Gastroesophageal sphincter (tissue), 4 donors: ENCODE results near the gene ATF6. TPM values are rescaled to one million over a fixed set of nuclear protein-coding genes. Genes with fewer than 3 reads are reported as not detected.
A peak's percentile ranks its signal among the peaks of the same experiment; 100 is the strongest.
"Not testable (repeated sequence)": the region's sequence is repeated elsewhere in the genome, so short reads cannot be mapped to it uniquely, and the experiment has no call there.

Experiments used
- ATAC-seq: fragments of 150-250 bp; one replicate; pipeline ENCODE4 v1.9.1; 2016; ENCODE audit warnings: mild to moderate bottlenecking, moderate library complexity
- H3K27ac ChIP-seq, 4 donors: fragments of 200-600 bp; sonication (generic) in 3 of 4; 1 replicate in 3 of 4; 2 replicates in 1 of 4; pipeline ENCODE4 v1.5.1; 2016 to 2019
- H3K27me3 ChIP-seq: fragments of 200-600 bp; sonication (generic); one replicate; pipeline ENCODE4 v1.5.1; 2019
- H3K36me3 ChIP-seq, 2 donors: fragments of 200-600 bp; sonication (generic); one replicate each; pipeline ENCODE4 v1.5.1; 2019; ENCODE audit warnings: control low read depth in 1 of 2
- H3K4me1 ChIP-seq, 3 donors: fragments of 200-600 bp; sonication (generic); 1 replicate in 2 of 3; 2 replicates in 1 of 3; pipeline ENCODE4 v1.5.1; 2016 to 2019; ENCODE audit warnings: control low read depth in 2 of 3
- H3K4me3 ChIP-seq, 2 donors: fragments of 200-600 bp; sonication (generic); one replicate each; pipeline ENCODE4 v1.5.1; 2019; ENCODE audit warnings: mild to moderate bottlenecking in 1 of 2, moderate library complexity in 1 of 2
- H3K9me3 ChIP-seq, 3 donors: fragments of 200-600 bp; sonication (generic); one replicate each; pipeline ENCODE4 v1.5.1; 2017 to 2019; ENCODE audit warnings: control low read depth in 2 of 3
- EP300 ChIP-seq: sonication (generic); formaldehyde crosslinking; IDR thresholded peaks from one replicate; pipeline ENCODE4 v1.6.1; 2017; ENCODE audit warnings: antibody characterized with exemption, mild to moderate bottlenecking
- POLR2A ChIP-seq, 2 donors: fragments of 450-650 bp; IDR thresholded peaks; one replicate each; pipeline ENCODE4 v1.6.1; 2017; ENCODE audit warnings: antibody characterized with exemption in 2 of 2, mild to moderate bottlenecking in 2 of 2, moderate library complexity in 1 of 2
- POLR2AphosphoS5 ChIP-seq: sonication (generic); formaldehyde crosslinking; IDR thresholded peaks from one replicate; pipeline ENCODE4 v1.6.1; 2017; ENCODE audit warnings: antibody characterized with exemption
- WGBS, 2 donors: methylation state at CpG; one replicate each; pipeline ENCODE4 v1.1.5; 2018; ENCODE audit warnings: low coverage in 1 of 2; 5-methylcytosine and 5-hydroxymethylcytosine counted together
- total RNA-seq, 4 donors: library from RNA; depleted of rRNA; stranded (reverse); fragments of >200 nt; gene quantifications; one replicate each; pipeline ENCODE4 v1.1.0, GENCODE V29; 2016
- TF ChIP-seq, protein P1 (sequence below), 4 experiments: fragments of 200-600 bp in 2 of 4; fragments of 450-650 bp in 2 of 4; sonication (generic) in 1 of 4; IDR thresholded peaks; one replicate each; pipeline ENCODE4 v1.5.1; 2017 to 2019; ENCODE audit warnings: antibody characterized with exemption in 4 of 4, mild to moderate bottlenecking in 2 of 4, moderate library complexity in 2 of 4

ATF6 gene
- total RNA-seq, 4 donors from 2014 or later: 28.6 to 32.4 (median 29.7) TPM

DNA sequence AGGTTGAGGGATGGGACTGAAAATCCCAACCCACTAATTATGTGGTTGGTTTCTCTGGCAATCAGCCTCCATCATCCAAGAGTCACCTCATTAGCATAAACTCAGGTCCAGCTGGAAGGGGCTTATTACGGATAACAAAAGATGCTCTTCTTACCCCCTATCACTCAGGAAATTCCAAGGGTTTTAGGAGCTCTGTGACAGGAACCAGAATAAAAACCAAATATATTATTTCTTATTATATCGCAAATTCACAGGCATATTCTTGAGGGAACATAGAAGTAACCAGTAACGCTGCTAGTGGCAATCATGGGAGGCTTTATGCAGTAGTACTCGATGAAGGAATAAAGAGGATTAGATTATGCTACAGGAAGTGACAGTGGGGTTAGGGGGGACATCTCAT, 59.7 kb downstream of the ATF6 start:
- Histone ChIP-seq H3K27ac (no peak overlapping the region), H3K4me3 (no peak overlapping the region), H3K4me1 (peaks cover 0 to 3% (median 0%) of the 10 kb centered on the region in 3 donors), H3K36me3 (peaks cover 0 to 18% of the 10 kb centered on the region in 2 donors), H3K27me3 (no peaks in the 10 kb centered on the region), H3K9me3 (no peaks in the 10 kb centered on the region)
- ATAC-seq: no peak
- TF ChIP-seq POLR2AphosphoS5 (no peak), EP300 (no peak), POLR2A (IDR thresholded peaks at IDR 0.05) (no peak)
- TF ChIP-seq, protein P1, sequence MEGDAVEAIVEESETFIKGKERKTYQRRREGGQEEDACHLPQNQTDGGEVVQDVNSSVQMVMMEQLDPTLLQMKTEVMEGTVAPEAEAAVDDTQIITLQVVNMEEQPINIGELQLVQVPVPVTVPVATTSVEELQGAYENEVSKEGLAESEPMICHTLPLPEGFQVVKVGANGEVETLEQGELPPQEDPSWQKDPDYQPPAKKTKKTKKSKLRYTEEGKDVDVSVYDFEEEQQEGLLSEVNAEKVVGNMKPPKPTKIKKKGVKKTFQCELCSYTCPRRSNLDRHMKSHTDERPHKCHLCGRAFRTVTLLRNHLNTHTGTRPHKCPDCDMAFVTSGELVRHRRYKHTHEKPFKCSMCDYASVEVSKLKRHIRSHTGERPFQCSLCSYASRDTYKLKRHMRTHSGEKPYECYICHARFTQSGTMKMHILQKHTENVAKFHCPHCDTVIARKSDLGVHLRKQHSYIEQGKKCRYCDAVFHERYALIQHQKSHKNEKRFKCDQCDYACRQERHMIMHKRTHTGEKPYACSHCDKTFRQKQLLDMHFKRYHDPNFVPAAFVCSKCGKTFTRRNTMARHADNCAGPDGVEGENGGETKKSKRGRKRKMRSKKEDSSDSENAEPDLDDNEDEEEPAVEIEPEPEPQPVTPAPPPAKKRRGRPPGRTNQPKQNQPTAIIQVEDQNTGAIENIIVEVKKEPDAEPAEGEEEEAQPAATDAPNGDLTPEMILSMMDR (IDR thresholded peaks at IDR 0.05): no peak
- 94 to 98% methylated on average over 4 of the region's 4 CpGs for WGBS, 2 donors

DNA sequence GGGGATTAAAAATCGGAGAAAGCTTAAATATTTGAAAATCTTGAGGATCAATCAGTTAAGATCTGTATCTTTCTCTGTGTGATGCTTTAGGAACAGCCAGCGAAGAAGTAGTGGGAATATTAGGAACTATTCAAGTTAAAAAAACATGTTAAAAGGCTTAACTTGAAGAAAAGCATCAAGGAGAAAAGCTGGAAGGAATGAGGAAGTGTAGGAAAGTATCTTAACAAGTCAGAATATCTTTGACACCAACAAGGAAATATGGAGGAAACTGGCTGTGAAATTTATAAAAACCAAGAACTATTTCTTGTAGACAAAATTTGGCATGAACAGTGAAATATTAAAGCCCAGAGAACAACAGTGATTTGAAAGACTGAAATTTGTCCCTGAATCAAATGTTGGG, 60.4 kb downstream of the ATF6 start:
- no peak overlapping the region for H3K27ac ChIP-seq
- H3K4me3 ChIP-seq: no peak overlapping the region
- H3K4me1 ChIP-seq: peaks cover 0 to 3% (median 0%) of the 10 kb centered on the region in 3 donors
- no peak for ATAC-seq
- peaks cover 0 to 12% of the 10 kb centered on the region in 2 donors for H3K36me3 ChIP-seq
- H3K9me3 ChIP-seq: no peaks in the 10 kb centered on the region
- WGBS, 2 donors: 75 to 100% methylated on average over 2 of the region's 2 CpGs
- H3K27me3 ChIP-seq: no peaks in the 10 kb centered on the region
- TF ChIP-seq POLR2AphosphoS5: no peak
- no peak for TF ChIP-seq EP300
- TF ChIP-seq, protein P1 (IDR thresholded peaks at IDR 0.05): no peak
- TF ChIP-seq POLR2A (IDR thresholded peaks at IDR 0.05): no peak

DNA sequence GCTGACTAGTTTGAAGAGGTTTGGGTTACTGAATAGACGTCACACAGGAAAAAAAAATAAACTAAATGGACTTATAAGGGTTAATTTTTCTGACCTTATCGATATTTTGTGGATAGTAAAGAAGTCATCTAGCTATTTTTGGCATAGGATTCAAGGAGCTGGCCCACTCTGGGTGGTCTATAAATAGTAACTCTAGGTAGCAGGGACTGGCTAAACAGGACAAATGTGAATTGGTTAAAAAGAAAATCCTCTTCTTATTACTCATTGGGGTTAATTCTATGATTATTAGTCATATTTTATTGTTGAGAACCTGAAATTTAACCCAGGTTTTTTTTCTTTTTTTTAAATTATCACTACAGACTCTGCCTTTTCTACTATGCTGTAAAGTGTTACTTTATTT, 61.7 kb downstream of the ATF6 start:
- whole genome bisulfite sequencing, 2 donors: 32 to 40% methylated on average over 2 of the region's 2 CpGs
- Histone ChIP-seq H3K4me1 (peaks cover 0 to 3% (median 0%) of the 10 kb centered on the region in 3 donors), H3K4me3 (no peak overlapping the region), H3K27me3 (no peaks in the 10 kb centered on the region), H3K27ac (no peak overlapping the region), H3K9me3 (no peaks in the 10 kb centered on the region), H3K36me3 (no peaks in the 10 kb centered on the region)
- no peak for TF ChIP-seq POLR2AphosphoS5
- TF ChIP-seq EP300: no peak
- no peak for ATAC-seq

DNA sequence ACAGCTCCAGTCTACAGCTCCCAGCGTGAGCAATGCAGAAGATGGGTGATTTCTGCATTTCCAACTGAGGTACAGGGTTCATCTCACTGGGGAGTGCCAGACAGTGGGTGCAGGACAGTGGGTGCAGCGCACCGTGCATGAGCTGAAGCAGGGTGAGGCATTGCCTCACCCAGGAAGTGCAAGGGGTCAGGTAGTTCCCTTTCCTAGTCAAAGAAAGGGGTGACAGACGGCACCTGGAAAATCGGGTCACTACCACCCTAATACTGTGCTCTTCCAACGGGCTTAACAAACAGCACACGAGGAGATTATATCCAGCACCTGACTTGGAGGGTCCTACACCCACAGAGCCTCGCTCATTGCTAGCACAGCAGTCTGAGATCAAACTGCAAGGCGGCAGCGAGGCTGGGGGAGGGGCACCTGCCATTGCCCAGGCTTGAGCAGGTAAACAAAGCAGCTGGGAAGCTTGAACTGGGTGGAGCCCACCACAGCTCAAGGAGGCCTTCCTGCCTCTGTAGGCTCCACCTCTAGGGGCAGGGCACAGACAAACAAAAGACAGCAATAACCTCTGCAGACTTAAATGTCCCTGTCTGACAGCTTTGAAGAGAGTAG, 66.3 kb downstream of the ATF6 start:
- not testable (repeated sequence) for H3K36me3 ChIP-seq, H3K27me3 ChIP-seq, H3K9me3 ChIP-seq, H3K4me3 ChIP-seq, H3K27ac ChIP-seq, ATAC-seq
- WGBS, 2 donors: 88 to 95% methylated on average over 5 to 6 of the region's 10 CpGs
- H3K4me1 ChIP-seq: peaks cover 0 to 12% (median 0%) of the 10 kb centered on the region in 3 donors

DNA sequence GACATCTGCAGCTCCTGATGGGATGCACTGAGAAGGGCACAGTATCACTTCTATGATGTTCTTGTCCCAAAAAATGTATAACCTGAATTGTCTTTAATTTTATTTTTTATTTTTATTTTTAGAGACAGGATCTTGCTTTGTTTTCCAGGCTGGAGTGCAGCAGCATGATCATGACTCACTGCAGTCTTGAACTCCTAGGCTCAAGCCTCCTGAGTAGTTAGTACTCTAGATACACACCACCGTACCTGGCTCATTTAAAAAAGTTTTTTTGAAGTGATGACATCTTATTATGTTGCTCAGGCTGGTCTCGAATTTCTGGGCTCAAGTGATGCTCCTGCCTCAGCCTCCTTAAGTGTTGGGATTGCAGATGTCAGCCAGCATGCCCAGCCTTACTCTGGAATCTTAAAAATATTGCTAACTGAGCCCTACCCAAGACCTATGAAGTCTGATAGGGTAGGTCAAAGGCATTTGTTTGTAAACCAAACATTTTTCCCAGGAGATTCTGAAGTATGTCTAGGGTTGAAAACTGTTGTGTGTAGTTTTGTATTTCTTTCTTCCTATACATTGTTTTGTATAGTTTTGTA, 68.9 kb downstream of the ATF6 start:
- Histone ChIP-seq H3K27ac (no peak overlapping the region), H3K4me3 (no peak overlapping the region), H3K27me3 (no peaks in the 10 kb centered on the region), H3K4me1 (peaks cover 0 to 12% (median 0%) of the 10 kb centered on the region in 3 donors), H3K9me3 (no peaks in the 10 kb centered on the region), H3K36me3 (peaks cover 0 to 3% of the 10 kb centered on the region in 2 donors)
- ATAC-seq: no peak
- TF ChIP-seq, protein P1 (IDR thresholded peaks at IDR 0.05): no peak
- no peak for TF ChIP-seq POLR2A (IDR thresholded peaks at IDR 0.05)
- no peak for TF ChIP-seq EP300
- no peak for TF ChIP-seq POLR2AphosphoS5
- WGBS, 2 donors: 40 to 65% methylated on average over 2 of the region's 2 CpGs

DNA sequence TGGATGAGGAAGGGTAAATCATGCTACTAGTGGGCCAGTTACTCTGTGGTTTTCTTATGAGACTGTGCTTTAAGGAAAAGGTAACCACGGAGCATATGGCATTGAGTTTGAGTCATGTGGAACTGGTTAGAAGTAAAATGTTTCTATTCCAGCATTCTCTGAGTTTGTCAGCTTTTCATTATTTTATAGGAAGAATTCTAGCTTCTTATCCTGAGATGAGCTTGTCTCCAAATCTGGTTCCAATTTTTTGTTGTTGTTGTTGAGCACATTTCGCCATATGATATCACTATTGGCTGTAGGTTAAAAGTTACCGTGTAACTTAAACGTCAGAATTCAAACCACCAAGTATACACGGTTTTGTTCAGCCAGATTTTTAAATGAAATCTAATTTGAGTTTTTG, 69.9 kb downstream of the ATF6 start:
- TF ChIP-seq POLR2AphosphoS5 (no peak), EP300 (no peak), POLR2A (IDR thresholded peaks at IDR 0.05) (no peak)
- TF ChIP-seq, protein P1 (IDR thresholded peaks at IDR 0.05): no peak
- peaks cover 0 to 12% (median 0%) of the 10 kb centered on the region in 3 donors for H3K4me1 ChIP-seq
- no peak for ATAC-seq
- WGBS, 2 donors: 37 to 42% methylated on average over 5 of the region's 5 CpGs
- no peaks in the 10 kb centered on the region for H3K27me3 ChIP-seq
- peak overlapping the region in 1 of 4 donors; percentile 9 for H3K27ac ChIP-seq
- H3K36me3 ChIP-seq: peaks cover 0 to 3% of the 10 kb centered on the region in 2 donors
- no peak overlapping the region for H3K4me3 ChIP-seq
- H3K9me3 ChIP-seq: no peaks in the 10 kb centered on the region
